Neural crest cell (in vitro differentiated cells): Measurements from ENCODE around the gene KCNK17. TPM values are rescaled to one million over a fixed set of nuclear protein-coding genes. Genes with fewer than 3 reads are reported as not detected.

Experiments used
- DNase-seq: peaks from one replicate; pipeline ENCODE4 v3.0.0; 2021; ENCODE audit warnings: low read depth, mixed read lengths, low spot score
- H3K27ac Mint-ChIP-seq: one replicate; pipeline ENCODE4 v1.8.0; 2021; ENCODE audit warnings: mild to moderate bottlenecking, mixed read lengths; ENCODE audit not compliant: unreplicated experiment
- H3K27me3 Mint-ChIP-seq: 2 replicates; pipeline ENCODE4 v1.8.0; 2021; ENCODE audit warnings: low read depth, mild to moderate bottlenecking, mixed read lengths
- H3K36me3 Mint-ChIP-seq: 2 replicates; pipeline ENCODE4 v1.8.0; 2021; ENCODE audit warnings: low read depth, mild to moderate bottlenecking, mixed read lengths
- H3K4me1 Mint-ChIP-seq: 2 replicates; pipeline ENCODE4 v1.8.0; 2021; ENCODE audit warnings: mixed read lengths
- H3K4me3 Mint-ChIP-seq: one replicate; pipeline ENCODE4 v1.8.0; 2021; ENCODE audit warnings: mild to moderate bottlenecking, mixed read lengths
- H3K9me3 Mint-ChIP-seq: 2 replicates; pipeline ENCODE4 v1.8.0; 2021; ENCODE audit warnings: mixed read lengths
- total RNA-seq: library from RNA; stranded (reverse); gene quantifications from 2 replicates; pipeline ENCODE4 v1.2.1, GENCODE V29; 2021
- TF ChIP-seq, protein P1 (sequence below): fragments of 200-600 bp; sonication (generic); conservative IDR thresholded peaks from 2 replicates; pipeline ENCODE4 v1.5.0; 2021; ENCODE audit warnings: antibody characterized with exemption, mild to moderate bottlenecking

The KCNK17 gene
- total RNA-seq, 1 donor from 2014 or later: 1.6 TPM

DNA sequence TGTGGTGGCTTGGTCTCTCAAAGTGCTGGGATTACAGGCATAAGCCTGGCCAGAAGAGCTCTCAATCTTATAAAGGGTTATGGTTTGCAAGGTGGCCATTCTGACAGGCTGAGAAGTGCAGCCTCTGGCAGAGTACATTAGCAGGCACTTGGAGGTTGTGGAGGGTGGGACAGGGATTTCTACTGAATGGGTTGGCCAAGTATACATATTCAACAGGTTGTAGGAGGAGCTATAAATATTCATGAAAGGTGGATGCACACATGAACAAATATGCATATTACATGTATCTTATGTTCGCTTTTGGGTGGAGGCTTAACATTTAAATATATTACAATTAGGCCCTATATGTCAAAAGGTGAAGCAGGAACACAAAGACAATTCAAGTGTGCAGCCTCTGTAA is 64.9 kb downstream of the KCNK17 start:
- DNase-seq: no peak
- TF ChIP-seq, protein P1, sequence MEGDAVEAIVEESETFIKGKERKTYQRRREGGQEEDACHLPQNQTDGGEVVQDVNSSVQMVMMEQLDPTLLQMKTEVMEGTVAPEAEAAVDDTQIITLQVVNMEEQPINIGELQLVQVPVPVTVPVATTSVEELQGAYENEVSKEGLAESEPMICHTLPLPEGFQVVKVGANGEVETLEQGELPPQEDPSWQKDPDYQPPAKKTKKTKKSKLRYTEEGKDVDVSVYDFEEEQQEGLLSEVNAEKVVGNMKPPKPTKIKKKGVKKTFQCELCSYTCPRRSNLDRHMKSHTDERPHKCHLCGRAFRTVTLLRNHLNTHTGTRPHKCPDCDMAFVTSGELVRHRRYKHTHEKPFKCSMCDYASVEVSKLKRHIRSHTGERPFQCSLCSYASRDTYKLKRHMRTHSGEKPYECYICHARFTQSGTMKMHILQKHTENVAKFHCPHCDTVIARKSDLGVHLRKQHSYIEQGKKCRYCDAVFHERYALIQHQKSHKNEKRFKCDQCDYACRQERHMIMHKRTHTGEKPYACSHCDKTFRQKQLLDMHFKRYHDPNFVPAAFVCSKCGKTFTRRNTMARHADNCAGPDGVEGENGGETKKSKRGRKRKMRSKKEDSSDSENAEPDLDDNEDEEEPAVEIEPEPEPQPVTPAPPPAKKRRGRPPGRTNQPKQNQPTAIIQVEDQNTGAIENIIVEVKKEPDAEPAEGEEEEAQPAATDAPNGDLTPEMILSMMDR: no peak
- no peaks in the 10 kb centered on the region for H3K36me3 Mint-ChIP-seq
- H3K27ac Mint-ChIP-seq: no peak overlapping the region
- peaks cover 7% of the 10 kb centered on the region for H3K9me3 Mint-ChIP-seq
- no peaks in the 10 kb centered on the region for H3K4me1 Mint-ChIP-seq
- H3K27me3 Mint-ChIP-seq: no peaks in the 10 kb centered on the region
- no peak overlapping the region for H3K4me3 Mint-ChIP-seq

Other genes starting within 250 kb of the KCNK17 start
- gene SAYSD1, start 199.2 kb downstream of the KCNK17 start, total RNA-seq: 13.4 and 13.5 TPM in 2 replicates
- gene KCNK5, start 84.9 kb downstream of the KCNK17 start, total RNA-seq: 30.4 and 32.7 TPM in 2 replicates
- not detected in 2 replicates for gene KCNK16, start 8.3 kb upstream of the KCNK17 start, total RNA-seq